ENCODE measurements around the gene AATF.

The AATF gene

GRCh38 chr17:37019741-37020129 lies 71.0 kb downstream of the AATF start:
- Mint-ChIP-seq H3K4me3 (no peak overlapping the region), H3K27me3 (ENCODE audit: low read depth) (no peaks in the 10 kb centered on the region), H3K4me1 (ENCODE audit: low read depth) (peaks cover 8% of the 10 kb centered on the region), H3K9me3 (no peaks in the 10 kb centered on the region), H3K36me3 (ENCODE audit: low read depth) (peaks cover 24% of the 10 kb centered on the region), H3K27ac (no peak overlapping the region)

- H3K36me3 Mint-ChIP-seq (ENCODE audit: low read depth) = peaks cover 30% of the 10 kb centered on the region
These were observed 75.5 kb downstream of the AATF start for GRCh38 chr17:37024181-37024637.

GRCh38 chr17:37025238-37025637 lies 76.5 kb downstream of the AATF start:
- H3K4me3 Mint-ChIP-seq = no peak overlapping the region
- H3K36me3 Mint-ChIP-seq (ENCODE audit: low read depth) = peaks cover 28% of the 10 kb centered on the region
- H3K4me1 Mint-ChIP-seq (ENCODE audit: low read depth) = peaks cover 24% of the 10 kb centered on the region
- no peaks in the 10 kb centered on the region for H3K27me3 Mint-ChIP-seq (ENCODE audit: low read depth)
- H3K9me3 Mint-ChIP-seq = no peaks in the 10 kb centered on the region
- no peak overlapping the region for H3K27ac Mint-ChIP-seq

More at GRCh38 chr17:37024181-37024637, 75.5 kb downstream of the AATF start:
- Mint-ChIP-seq H3K4me1 (ENCODE audit: low read depth) (peaks cover 24% of the 10 kb centered on the region), H3K9me3 (no peaks in the 10 kb centered on the region), H3K27ac (peak overlapping the region; percentile 5), H3K4me3 (no peak overlapping the region), H3K27me3 (ENCODE audit: low read depth) (no peaks in the 10 kb centered on the region)

- Mint-ChIP-seq H3K4me1 (ENCODE audit: low read depth) (peaks cover 24% of the 10 kb centered on the region), H3K27me3 (ENCODE audit: low read depth) (no peaks in the 10 kb centered on the region), H3K36me3 (ENCODE audit: low read depth) (peaks cover 25% of the 10 kb centered on the region), H3K9me3 (no peaks in the 10 kb centered on the region), H3K27ac (peak overlapping the region; percentile 14), H3K4me3 (no peak overlapping the region)
These were observed 77.2 kb downstream of the AATF start for GRCh38 chr17:37025847-37026530.

- Mint-ChIP-seq H3K36me3 (ENCODE audit: low read depth) (peaks cover 26% of the 10 kb centered on the region), H3K4me3 (no peak overlapping the region), H3K4me1 (ENCODE audit: low read depth) (peaks cover 24% of the 10 kb centered on the region), H3K27ac (peak overlapping the region; percentile 49), H3K27me3 (ENCODE audit: low read depth) (no peaks in the 10 kb centered on the region), H3K9me3 (no peaks in the 10 kb centered on the region)
These were observed 77.7 kb downstream of the AATF start for GRCh38 chr17:37026531-37026869.

- Mint-ChIP-seq H3K4me1 (ENCODE audit: low read depth) (peaks cover 24% of the 10 kb centered on the region), H3K36me3 (ENCODE audit: low read depth) (peaks cover 26% of the 10 kb centered on the region), H3K9me3 (no peaks in the 10 kb centered on the region), H3K27me3 (ENCODE audit: low read depth) (no peaks in the 10 kb centered on the region), H3K4me3 (no peak overlapping the region), H3K27ac (no peak overlapping the region)
These were observed 79.3 kb downstream of the AATF start for GRCh38 chr17:37028040-37028439.

- Mint-ChIP-seq H3K4me3 (no peak overlapping the region), H3K36me3 (ENCODE audit: low read depth) (peaks cover 23% of the 10 kb centered on the region), H3K27ac (no peak overlapping the region), H3K4me1 (ENCODE audit: low read depth) (peaks cover under 1% of the 10 kb centered on the region), H3K27me3 (ENCODE audit: low read depth) (no peaks in the 10 kb centered on the region), H3K9me3 (no peaks in the 10 kb centered on the region)
These were observed 82.8 kb downstream of the AATF start for GRCh38 chr17:37031493-37032083.

GRCh38 chr17:37037590-37038155 lies 88.9 kb downstream of the AATF start:
- Mint-ChIP-seq H3K4me1 (ENCODE audit: low read depth) (no peaks in the 10 kb centered on the region), H3K27ac (no peak overlapping the region), H3K9me3 (no peaks in the 10 kb centered on the region), H3K27me3 (ENCODE audit: low read depth) (no peaks in the 10 kb centered on the region), H3K36me3 (ENCODE audit: low read depth) (peaks cover 15% of the 10 kb centered on the region), H3K4me3 (no peak overlapping the region)

GRCh38 chr17:37039269-37039668 lies 90.5 kb downstream of the AATF start:
- peaks cover 5% of the 10 kb centered on the region for H3K4me1 Mint-ChIP-seq (ENCODE audit: low read depth)
- no peak overlapping the region for H3K27ac Mint-ChIP-seq
- no peaks in the 10 kb centered on the region for H3K9me3 Mint-ChIP-seq
- H3K36me3 Mint-ChIP-seq (ENCODE audit: low read depth) = peaks cover 12% of the 10 kb centered on the region
- no peak overlapping the region for H3K4me3 Mint-ChIP-seq
- no peaks in the 10 kb centered on the region for H3K27me3 Mint-ChIP-seq (ENCODE audit: low read depth)

GRCh38 chr17:37041932-37042331 lies 93.2 kb downstream of the AATF start:
- Mint-ChIP-seq H3K4me1 (ENCODE audit: low read depth) (peaks cover 7% of the 10 kb centered on the region), H3K36me3 (ENCODE audit: low read depth) (peaks cover 4% of the 10 kb centered on the region), H3K27ac (no peak overlapping the region), H3K4me3 (no peak overlapping the region), H3K9me3 (no peaks in the 10 kb centered on the region), H3K27me3 (ENCODE audit: low read depth) (no peaks in the 10 kb centered on the region)

- H3K27ac Mint-ChIP-seq = no peak overlapping the region
- no peaks in the 10 kb centered on the region for H3K27me3 Mint-ChIP-seq (ENCODE audit: low read depth)
- peaks cover 9% of the 10 kb centered on the region for H3K36me3 Mint-ChIP-seq (ENCODE audit: low read depth)
- H3K4me1 Mint-ChIP-seq (ENCODE audit: low read depth) = peaks cover 14% of the 10 kb centered on the region
- no peak overlapping the region for H3K4me3 Mint-ChIP-seq
- H3K9me3 Mint-ChIP-seq = no peaks in the 10 kb centered on the region
These were observed 94.4 kb downstream of the AATF start for GRCh38 chr17:37043201-37043600.

GRCh38 chr17:37045351-37045922 lies 96.7 kb downstream of the AATF start:
- H3K36me3 Mint-ChIP-seq (ENCODE audit: low read depth) = peaks cover 9% of the 10 kb centered on the region
- no peak overlapping the region for H3K4me3 Mint-ChIP-seq
- no peaks in the 10 kb centered on the region for H3K9me3 Mint-ChIP-seq
- H3K27me3 Mint-ChIP-seq (ENCODE audit: low read depth) = no peaks in the 10 kb centered on the region
- peaks cover 17% of the 10 kb centered on the region for H3K4me1 Mint-ChIP-seq (ENCODE audit: low read depth)
- H3K27ac Mint-ChIP-seq = no peak overlapping the region

- H3K4me1 Mint-ChIP-seq (ENCODE audit: low read depth) = peaks cover 17% of the 10 kb centered on the region
- H3K36me3 Mint-ChIP-seq (ENCODE audit: low read depth) = peaks cover 9% of the 10 kb centered on the region
- peak overlapping the region; percentile 9 for H3K27ac Mint-ChIP-seq
- no peak overlapping the region for H3K4me3 Mint-ChIP-seq
- no peaks in the 10 kb centered on the region for H3K27me3 Mint-ChIP-seq (ENCODE audit: low read depth)
- H3K9me3 Mint-ChIP-seq = no peaks in the 10 kb centered on the region
These were observed 98.9 kb downstream of the AATF start for GRCh38 chr17:37047631-37048104.

- H3K27ac Mint-ChIP-seq = no peak overlapping the region
- H3K36me3 Mint-ChIP-seq (ENCODE audit: low read depth) = peaks cover 6% of the 10 kb centered on the region
- H3K4me3 Mint-ChIP-seq = no peak overlapping the region
- H3K4me1 Mint-ChIP-seq (ENCODE audit: low read depth) = peaks cover 12% of the 10 kb centered on the region
- no peaks in the 10 kb centered on the region for H3K27me3 Mint-ChIP-seq (ENCODE audit: low read depth)
- H3K9me3 Mint-ChIP-seq = no peaks in the 10 kb centered on the region
These were observed 100.1 kb downstream of the AATF start for GRCh38 chr17:37048811-37049210.

- Mint-ChIP-seq H3K27ac (no peak overlapping the region), H3K36me3 (ENCODE audit: low read depth) (peaks cover 10% of the 10 kb centered on the region)
These were observed 102.2 kb downstream of the AATF start for GRCh38 chr17:37050920-37051319.

More at GRCh38 chr17:37050920-37051319, 102.2 kb downstream of the AATF start:
- no peaks in the 10 kb centered on the region for H3K9me3 Mint-ChIP-seq
- peaks cover 10% of the 10 kb centered on the region for H3K4me1 Mint-ChIP-seq (ENCODE audit: low read depth)
- no peak overlapping the region for H3K4me3 Mint-ChIP-seq
- H3K27me3 Mint-ChIP-seq (ENCODE audit: low read depth) = no peaks in the 10 kb centered on the region
